ENCODE measurements around the gene PLCZ1.

DNA sequence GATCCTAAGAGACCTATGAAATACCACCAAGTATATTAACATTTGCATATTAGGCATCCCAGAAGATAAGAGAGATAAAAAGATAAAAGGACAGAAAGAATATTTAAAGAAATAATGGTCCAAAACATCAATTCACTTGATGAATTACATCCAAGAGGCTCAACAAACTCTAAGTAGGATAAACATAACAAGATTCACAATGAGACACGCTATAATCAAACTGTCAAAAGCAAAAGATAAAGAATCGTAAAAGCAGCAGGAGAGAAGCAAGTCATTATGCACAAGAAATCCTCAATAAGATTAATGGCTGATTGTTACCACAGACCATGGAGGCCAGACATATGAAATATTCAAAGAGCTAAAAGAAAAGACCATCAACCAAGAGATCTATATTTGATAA, 79.6 kb downstream of the PLCZ1 start:
- TF ChIP-seq CTCF (conservative IDR thresholded peaks at IDR 0.05 in 1 of 2, IDR thresholded peaks at IDR 0.05 in 1 of 2; ENCODE audit: low read depth in 1 of 2, low read length in 2 of 2) (no peak), EZH2 (IDR thresholded peaks at IDR 0.05; ENCODE audit: low read length, missing control alignments) (no peak)

Data from fibroblast of lung (primary cell).